Fibroblast of skin of scalp (primary cell): ENCODE results near the gene MSX1.

ENCODE experiments used
- DNase-seq: peaks from one replicate; pipeline ENCODE4 v3.0.0-alpha.2; 2013

Gene MSX1

GRCh38 chr4:4858527-4859324 lies 739 bp upstream of the MSX1 start:
- no peak for DNase-seq

GRCh38 chr4:4859799-4860599 lies 534 bp downstream of the MSX1 start:
- no peak for DNase-seq

GRCh38 chr4:4860600-4861389 lies 1.3 kb downstream of the MSX1 start:
- DNase-seq, result peak; percentile 61

GRCh38 chr4:4861390-4862018 lies 2.0 kb downstream of the MSX1 start:
- no peak for DNase-seq

GRCh38 chr4:4862071-4862551 lies 2.6 kb downstream of the MSX1 start:
- DNase-seq, result no peak

GRCh38 chr4:4862665-4863482 lies 3.4 kb downstream of the MSX1 start:
- no peak for DNase-seq

GRCh38 chr4:4864443-4864939 lies 5.0 kb downstream of the MSX1 start:
- no peak for DNase-seq

- DNase-seq, result no peak
Measured at GRCh38 chr4:4864940-4865704, 5.7 kb downstream of the MSX1 start.

- DNase-seq, result no peak
Measured at GRCh38 chr4:4865705-4866123, 6.2 kb downstream of the MSX1 start.

GRCh38 chr4:4866124-4866865 lies 6.8 kb downstream of the MSX1 start:
- no peak for DNase-seq

- no peak for DNase-seq
Measured at GRCh38 chr4:4866866-4867374, 7.5 kb downstream of the MSX1 start.

- peak; percentile 46 for DNase-seq
Measured at GRCh38 chr4:4867375-4868039, 8.0 kb downstream of the MSX1 start.

- no peak for DNase-seq
Measured at GRCh38 chr4:4868040-4868757, 8.7 kb downstream of the MSX1 start.

GRCh38 chr4:4868758-4869723 lies 9.6 kb downstream of the MSX1 start:
- no peak for DNase-seq

GRCh38 chr4:4869731-4870571 lies 10.5 kb downstream of the MSX1 start:
- DNase-seq, result no peak
